ENCODE measurements around the gene LENG1. TPM values are rescaled to one million over a fixed set of nuclear protein-coding genes. Genes with fewer than 3 reads are reported as not detected.

LENG1 gene
- total RNA-seq, 2 donors from 2014 or later, result 3.6 to 4.0 TPM

DNA sequence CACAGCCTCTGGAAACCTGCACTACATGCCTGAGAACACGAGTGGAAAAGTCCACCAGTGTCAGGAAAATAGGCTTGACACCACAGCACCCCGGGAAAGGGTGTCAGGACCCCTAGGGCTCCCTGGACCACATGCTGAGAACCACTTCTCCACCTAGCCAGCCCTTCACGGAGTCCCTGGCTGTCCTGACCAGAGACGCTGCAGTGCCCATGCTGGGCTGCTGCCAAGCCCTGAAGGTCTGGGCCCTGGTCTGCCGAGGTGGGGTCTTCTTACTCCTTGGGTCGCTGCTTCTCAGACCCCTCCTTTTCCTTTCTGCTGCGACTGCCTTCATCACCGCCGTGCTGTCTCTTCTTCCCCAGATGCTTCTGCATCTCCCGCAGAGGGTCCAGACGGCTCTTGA, 3.0 kb downstream of the LENG1 start:
- no peaks in the 10 kb centered on the region for H3K9me3 ChIP-seq (ENCODE audit: control insufficient read depth, low read length)
- H3K9me3 Mint-ChIP-seq, result no peaks in the 10 kb centered on the region
- no peak overlapping the region for H3K4me3 ChIP-seq (ENCODE audit: low read length)
- H3K36me3 ChIP-seq (ENCODE audit: control insufficient read depth, insufficient read depth, low read length), result peaks cover 54% of the 10 kb centered on the region
- TF ChIP-seq, protein P1, sequence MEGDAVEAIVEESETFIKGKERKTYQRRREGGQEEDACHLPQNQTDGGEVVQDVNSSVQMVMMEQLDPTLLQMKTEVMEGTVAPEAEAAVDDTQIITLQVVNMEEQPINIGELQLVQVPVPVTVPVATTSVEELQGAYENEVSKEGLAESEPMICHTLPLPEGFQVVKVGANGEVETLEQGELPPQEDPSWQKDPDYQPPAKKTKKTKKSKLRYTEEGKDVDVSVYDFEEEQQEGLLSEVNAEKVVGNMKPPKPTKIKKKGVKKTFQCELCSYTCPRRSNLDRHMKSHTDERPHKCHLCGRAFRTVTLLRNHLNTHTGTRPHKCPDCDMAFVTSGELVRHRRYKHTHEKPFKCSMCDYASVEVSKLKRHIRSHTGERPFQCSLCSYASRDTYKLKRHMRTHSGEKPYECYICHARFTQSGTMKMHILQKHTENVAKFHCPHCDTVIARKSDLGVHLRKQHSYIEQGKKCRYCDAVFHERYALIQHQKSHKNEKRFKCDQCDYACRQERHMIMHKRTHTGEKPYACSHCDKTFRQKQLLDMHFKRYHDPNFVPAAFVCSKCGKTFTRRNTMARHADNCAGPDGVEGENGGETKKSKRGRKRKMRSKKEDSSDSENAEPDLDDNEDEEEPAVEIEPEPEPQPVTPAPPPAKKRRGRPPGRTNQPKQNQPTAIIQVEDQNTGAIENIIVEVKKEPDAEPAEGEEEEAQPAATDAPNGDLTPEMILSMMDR (conservative IDR thresholded peaks at IDR 0.05), result no peak
- no peak for DNase-seq
- peaks cover 47% of the 10 kb centered on the region for H3K36me3 Mint-ChIP-seq (ENCODE audit: low read depth)
- no peaks in the 10 kb centered on the region for H3K27me3 ChIP-seq (ENCODE audit: control insufficient read depth, insufficient read depth, low read length, poor library complexity, severe bottlenecking)
- H3K4me1 ChIP-seq (ENCODE audit: control insufficient read depth, insufficient read depth, low read length), result no peaks in the 10 kb centered on the region
- H3K4me3 Mint-ChIP-seq, result no peak overlapping the region
- H3K27ac Mint-ChIP-seq, result no peak overlapping the region
- H3K9ac ChIP-seq (ENCODE audit: extremely low read depth, low read length, poor library complexity, severe bottlenecking), result no peak overlapping the region
- no peak overlapping the region for H3K27ac ChIP-seq (ENCODE audit: low read depth, low read length)
- H3K27me3 Mint-ChIP-seq (ENCODE audit: insufficient read depth), result no peaks in the 10 kb centered on the region
- 93% methylated on average over 9 to 11 of the region's 11 CpGs for WGBS, 2 experiments (ENCODE audit: insufficient coverage in 1 of 2, insufficient read length in 1 of 2)
- H3K4me1 Mint-ChIP-seq, result peaks cover 7% of the 10 kb centered on the region

DNA sequence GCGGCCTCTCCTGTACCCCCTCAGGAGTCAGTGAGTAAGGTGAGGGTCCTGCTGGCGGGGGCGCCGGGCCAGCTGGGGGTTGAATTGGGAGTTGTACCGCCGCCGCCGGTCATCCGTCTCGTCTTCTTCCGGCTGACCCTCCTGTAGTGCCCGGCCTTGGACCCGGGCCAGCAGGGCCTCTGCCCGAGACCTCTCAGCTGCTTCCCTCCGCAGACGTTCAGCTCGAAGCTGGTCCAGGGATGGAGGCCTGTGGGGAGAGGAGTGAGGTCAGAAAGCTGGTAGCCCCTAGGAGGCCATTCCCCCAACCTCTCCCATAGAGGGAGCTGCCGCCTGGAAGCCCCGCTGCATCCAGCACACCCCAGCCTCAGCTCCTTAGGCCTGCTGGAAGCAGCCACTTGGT, 3.8 kb downstream of the LENG1 start:
- Histone ChIP-seq H3K4me3 (ENCODE audit: low read length) (no peak overlapping the region), H3K9me3 (ENCODE audit: control insufficient read depth, low read length) (no peaks in the 10 kb centered on the region), H3K36me3 (ENCODE audit: control insufficient read depth, insufficient read depth, low read length) (peaks cover 62% of the 10 kb centered on the region), H3K4me1 (ENCODE audit: control insufficient read depth, insufficient read depth, low read length) (no peaks in the 10 kb centered on the region), H3K27me3 (ENCODE audit: control insufficient read depth, insufficient read depth, low read length, poor library complexity, severe bottlenecking) (no peaks in the 10 kb centered on the region), H3K27ac (ENCODE audit: low read depth, low read length) (no peak overlapping the region), H3K9ac (ENCODE audit: extremely low read depth, low read length, poor library complexity, severe bottlenecking) (no peak overlapping the region)
- no peak overlapping the region for H3K4me3 Mint-ChIP-seq
- no peaks in the 10 kb centered on the region for H3K9me3 Mint-ChIP-seq
- peak; percentile 62 for DNase-seq
- H3K36me3 Mint-ChIP-seq (ENCODE audit: low read depth), result peaks cover 53% of the 10 kb centered on the region
- 94 to 96% methylated on average over 10 to 19 of the region's 19 CpGs for WGBS, 2 experiments (ENCODE audit: insufficient coverage in 1 of 2, insufficient read length in 1 of 2)
- H3K27ac Mint-ChIP-seq, result no peak overlapping the region
- H3K4me1 Mint-ChIP-seq, result peaks cover 3% of the 10 kb centered on the region
- TF ChIP-seq, protein P1 (conservative IDR thresholded peaks at IDR 0.05), result peak; percentile 55
- H3K27me3 Mint-ChIP-seq (ENCODE audit: insufficient read depth), result no peaks in the 10 kb centered on the region

DNA sequence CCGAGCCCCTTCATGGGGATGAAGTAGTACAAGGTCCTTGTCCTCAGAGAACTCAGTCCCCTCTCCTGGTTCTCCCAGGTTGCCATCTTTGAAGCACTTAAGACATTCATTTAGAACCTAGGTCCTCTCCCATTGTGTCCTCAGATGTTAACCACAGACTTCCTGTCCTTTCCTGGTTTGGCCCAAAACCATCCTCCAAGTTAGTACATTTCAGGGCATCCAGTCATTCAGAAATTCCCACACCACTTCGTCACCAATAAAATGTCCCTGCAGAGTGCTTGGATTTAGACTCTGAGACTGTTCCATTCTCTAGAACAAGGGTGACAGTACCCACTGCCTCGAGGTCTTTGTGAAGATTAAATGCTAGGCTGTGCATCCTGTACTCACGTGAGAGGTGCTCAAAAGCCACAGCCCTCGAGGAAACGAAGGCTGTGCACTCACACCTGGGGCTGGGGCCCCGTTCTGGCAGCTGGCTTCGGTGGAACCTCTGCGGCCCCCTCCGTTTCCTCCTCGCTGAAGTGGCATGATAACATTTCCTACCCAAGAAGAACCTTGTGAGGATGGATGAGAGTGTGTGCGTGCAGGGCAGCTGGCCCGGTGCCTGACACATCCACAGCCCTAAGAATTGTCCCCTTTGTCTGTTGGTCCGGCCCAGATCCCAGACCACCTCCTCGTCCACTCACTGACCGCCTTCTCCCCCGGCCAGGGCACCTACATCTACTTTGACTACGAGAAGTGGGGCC, 4.7 kb downstream of the LENG1 start:
- Mint-ChIP-seq H3K27me3 (ENCODE audit: insufficient read depth) (no peaks in the 10 kb centered on the region), H3K27ac (peak overlapping the region; percentile 58), H3K36me3 (ENCODE audit: low read depth) (peaks cover 59% of the 10 kb centered on the region), H3K4me1 (no peaks in the 10 kb centered on the region), H3K4me3 (no peak overlapping the region), H3K9me3 (no peaks in the 10 kb centered on the region)
- no peak for DNase-seq
- TF ChIP-seq, protein P1 (conservative IDR thresholded peaks at IDR 0.05), result no peak
- no peak overlapping the region for H3K9ac ChIP-seq (ENCODE audit: extremely low read depth, low read length, poor library complexity, severe bottlenecking)
- H3K27ac ChIP-seq (ENCODE audit: low read depth, low read length), result no peak overlapping the region
- no peaks in the 10 kb centered on the region for H3K9me3 ChIP-seq (ENCODE audit: control insufficient read depth, low read length)
- peaks cover 71% of the 10 kb centered on the region for H3K36me3 ChIP-seq (ENCODE audit: control insufficient read depth, insufficient read depth, low read length)
- no peaks in the 10 kb centered on the region for H3K27me3 ChIP-seq (ENCODE audit: control insufficient read depth, insufficient read depth, low read length, poor library complexity, severe bottlenecking)
- 93 to 98% methylated on average over 8 to 18 of the region's 18 CpGs for WGBS, 2 experiments (ENCODE audit: insufficient coverage in 1 of 2, insufficient read length in 1 of 2)
- no peaks in the 10 kb centered on the region for H3K4me1 ChIP-seq (ENCODE audit: control insufficient read depth, insufficient read depth, low read length)
- no peak overlapping the region for H3K4me3 ChIP-seq (ENCODE audit: low read length)

Measured in endodermal cell (in vitro differentiated cells).